Activated naive CD4-positive, alpha-beta T cell treated with anti-CD3 and anti-CD28 coated beads, Interleukin-2, amount 50 U/mL, for 72 hours (primary cell): ENCODE results near the gene MCOLN1. TPM values are rescaled to one million over a fixed set of nuclear protein-coding genes. Genes with fewer than 3 reads are reported as not detected.

Experiments used
- ATAC-seq, 2 donors: fragments of 150-1000 bp; cut with Tn5 transposase; 2 replicates each; pipeline ENCODE4 v1.10.0; 2021; ENCODE audit warnings: mild to moderate bottlenecking in 2 of 2, moderate library complexity in 2 of 2
- DNase-seq, 2 donors: peaks; one replicate each; pipeline ENCODE4 v3.0.0; 2021 to 2022; ENCODE audit warnings: low spot score in 2 of 2
- H3K27ac Mint-ChIP-seq, 2 donors: one replicate each; pipeline ENCODE4 v1.8.0; 2022; ENCODE audit warnings: mild to moderate bottlenecking in 2 of 2, mixed read lengths in 2 of 2
- H3K36me3 Mint-ChIP-seq, 2 donors: one replicate each; pipeline ENCODE4 v1.8.0; 2022; ENCODE audit warnings: mixed read lengths in 2 of 2
- H3K9me3 Mint-ChIP-seq, 2 donors: one replicate each; pipeline ENCODE4 v1.8.0; 2022; ENCODE audit warnings: mixed read lengths in 2 of 2
- total RNA-seq, 2 donors: library from RNA; stranded (reverse); gene quantifications; one replicate each; pipeline ENCODE4 v1.2.3, GENCODE V29; 2022

Gene MCOLN1
- total RNA-seq, 2 donors from 2014 or later = 10.3 to 11.0 TPM

DNA sequence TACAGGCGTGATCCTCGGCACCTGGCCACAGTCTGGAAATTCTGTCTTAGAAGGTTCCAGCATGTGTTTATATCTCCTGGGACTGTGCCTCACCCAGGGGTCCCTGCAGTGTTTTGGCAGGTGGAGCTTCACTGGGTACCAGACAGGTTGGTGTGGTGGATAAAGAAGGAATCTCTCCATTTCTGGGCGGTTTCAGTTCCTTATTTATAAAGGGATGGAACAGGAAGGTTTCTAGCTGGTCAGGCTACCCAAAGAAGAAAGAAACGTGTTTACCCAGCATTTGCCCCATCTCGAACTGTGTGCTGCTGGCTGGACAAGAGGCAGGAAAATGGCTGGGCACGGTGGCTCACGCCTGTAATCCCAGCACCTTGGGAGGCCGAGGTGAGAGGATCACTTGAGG is 22.9 kb downstream of the MCOLN1 start:
- Mint-ChIP-seq H3K9me3 (no peaks in the 10 kb centered on the region), H3K36me3 (peaks cover 0 to 9% of the 10 kb centered on the region in 2 donors), H3K27ac (peak overlapping the region in 1 of 2 donors; percentile 83)
- ATAC-seq = no peak
- no peak for DNase-seq

DNA sequence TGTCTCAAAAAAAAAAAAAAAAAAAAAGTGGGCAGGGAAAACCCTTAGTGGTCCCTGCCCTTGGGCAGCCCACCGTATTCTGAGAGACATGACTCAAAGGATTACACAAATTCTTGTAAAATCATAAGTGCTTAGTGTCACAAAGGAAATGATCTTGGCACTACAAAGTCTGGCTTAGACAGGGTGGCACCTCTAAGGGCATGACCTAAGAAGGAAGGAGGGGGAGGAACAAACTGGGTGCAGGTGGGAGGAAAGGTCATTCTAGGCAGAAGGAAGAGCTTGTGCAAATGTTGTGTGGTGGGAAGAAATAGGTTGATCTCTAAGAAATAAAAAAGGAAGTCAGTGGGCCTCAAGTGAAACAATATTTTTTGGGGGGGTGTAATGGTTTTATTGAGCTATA is 23.5 kb downstream of the MCOLN1 start:
- peaks cover 0 to 13% of the 10 kb centered on the region in 2 donors for H3K36me3 Mint-ChIP-seq
- no peak for DNase-seq
- ATAC-seq = peak; percentile 61 to 85
- peak overlapping the region; percentile 2 to 83 for H3K27ac Mint-ChIP-seq
- H3K9me3 Mint-ChIP-seq = no peaks in the 10 kb centered on the region

DNA sequence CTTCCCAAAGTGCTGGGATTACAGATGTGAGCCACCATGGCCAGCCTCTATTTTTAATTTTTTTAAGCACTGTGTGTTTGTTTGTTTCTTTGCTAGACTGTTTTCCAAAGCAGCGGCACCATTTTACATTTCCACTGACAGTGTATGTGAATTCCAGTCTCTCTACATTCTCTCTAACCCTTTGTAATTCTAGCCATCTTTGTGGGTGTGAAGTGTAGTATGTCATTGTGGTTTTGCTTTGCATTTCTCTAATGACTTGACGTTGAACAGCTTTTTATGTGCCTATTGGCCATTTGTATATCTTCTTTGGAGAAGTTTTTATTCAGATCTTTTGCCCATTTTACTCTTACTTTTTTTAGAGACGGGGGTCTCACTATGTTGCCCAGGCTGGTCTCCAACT is 24.7 kb downstream of the MCOLN1 start:
- peak in 1 of 2 donors; percentile 64 for ATAC-seq
- Mint-ChIP-seq H3K27ac (peak overlapping the region; percentile 56 to 82), H3K9me3 (no peaks in the 10 kb centered on the region), H3K36me3 (peaks cover 0 to 8% of the 10 kb centered on the region in 2 donors)
- no peak for DNase-seq

DNA sequence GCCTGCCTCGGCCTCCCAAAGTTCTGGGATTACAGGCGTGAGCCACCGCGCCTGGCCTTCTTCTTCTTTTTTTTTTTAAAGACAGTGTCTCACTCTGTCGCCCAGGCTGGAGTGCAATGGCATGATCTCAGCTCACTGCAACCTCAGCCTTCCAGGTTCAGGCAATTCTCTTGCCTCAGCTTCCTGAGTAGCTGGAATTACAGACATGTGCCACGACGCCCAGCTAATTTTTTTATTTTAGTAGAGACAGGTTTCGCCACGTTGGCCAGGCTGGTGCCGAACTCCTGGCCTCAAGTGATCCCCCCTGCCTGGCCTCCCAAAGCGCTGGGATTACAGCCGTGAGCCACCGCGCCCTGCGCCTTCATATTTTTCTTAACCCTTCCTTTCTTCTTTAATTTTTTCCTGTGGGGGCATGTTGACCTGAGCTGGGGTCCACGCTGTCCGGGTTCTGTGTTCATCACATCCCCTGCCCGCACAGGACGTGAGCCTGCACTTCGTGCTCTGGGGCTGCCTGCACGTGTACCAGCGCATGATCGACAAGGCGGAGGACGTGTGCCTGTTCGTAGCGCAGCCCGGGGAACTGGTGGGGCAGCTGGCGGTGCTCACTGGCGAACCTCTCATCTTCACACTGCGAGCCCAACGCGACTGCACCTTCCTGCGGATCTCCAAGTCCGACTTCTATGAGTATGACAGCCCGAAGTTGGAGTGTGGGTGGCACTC is 27.2 kb downstream of the MCOLN1 start:
- no peak for DNase-seq
- Mint-ChIP-seq H3K9me3 (no peaks in the 10 kb centered on the region), H3K36me3 (peaks cover 0 to 6% of the 10 kb centered on the region in 2 donors), H3K27ac (no peak overlapping the region)
- ATAC-seq = no peak

DNA sequence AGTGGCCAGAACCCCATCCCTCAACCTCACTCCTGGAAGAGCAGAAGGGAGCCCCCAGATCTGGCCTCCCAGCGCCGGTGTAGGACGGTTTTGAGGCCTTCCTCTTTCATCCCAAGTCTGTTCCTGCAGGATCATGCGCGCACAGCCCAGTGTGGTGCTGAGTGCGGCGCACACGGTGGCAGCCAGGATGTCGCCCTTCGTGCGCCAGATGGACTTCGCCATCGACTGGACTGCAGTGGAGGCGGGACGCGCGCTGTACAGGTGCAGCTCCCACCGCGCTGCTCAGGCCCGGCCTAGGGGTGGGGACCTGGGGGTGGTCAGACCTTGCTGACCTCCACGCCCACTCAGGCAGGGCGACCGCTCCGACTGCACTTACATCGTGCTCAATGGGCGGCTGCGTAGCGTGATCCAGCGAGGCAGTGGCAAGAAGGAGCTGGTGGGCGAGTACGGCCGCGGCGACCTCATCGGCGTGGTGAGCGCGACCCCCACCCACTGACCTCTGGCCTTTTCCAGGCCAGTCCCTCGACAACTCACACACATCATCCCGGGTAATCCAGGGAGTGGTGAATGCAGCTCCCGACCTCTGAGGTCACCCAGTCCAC is 27.8 kb downstream of the MCOLN1 start:
- no peak for DNase-seq
- no peak for ATAC-seq
- no peak overlapping the region for H3K27ac Mint-ChIP-seq
- no peaks in the 10 kb centered on the region for H3K9me3 Mint-ChIP-seq
- peaks cover 0 to 6% of the 10 kb centered on the region in 2 donors for H3K36me3 Mint-ChIP-seq

DNA sequence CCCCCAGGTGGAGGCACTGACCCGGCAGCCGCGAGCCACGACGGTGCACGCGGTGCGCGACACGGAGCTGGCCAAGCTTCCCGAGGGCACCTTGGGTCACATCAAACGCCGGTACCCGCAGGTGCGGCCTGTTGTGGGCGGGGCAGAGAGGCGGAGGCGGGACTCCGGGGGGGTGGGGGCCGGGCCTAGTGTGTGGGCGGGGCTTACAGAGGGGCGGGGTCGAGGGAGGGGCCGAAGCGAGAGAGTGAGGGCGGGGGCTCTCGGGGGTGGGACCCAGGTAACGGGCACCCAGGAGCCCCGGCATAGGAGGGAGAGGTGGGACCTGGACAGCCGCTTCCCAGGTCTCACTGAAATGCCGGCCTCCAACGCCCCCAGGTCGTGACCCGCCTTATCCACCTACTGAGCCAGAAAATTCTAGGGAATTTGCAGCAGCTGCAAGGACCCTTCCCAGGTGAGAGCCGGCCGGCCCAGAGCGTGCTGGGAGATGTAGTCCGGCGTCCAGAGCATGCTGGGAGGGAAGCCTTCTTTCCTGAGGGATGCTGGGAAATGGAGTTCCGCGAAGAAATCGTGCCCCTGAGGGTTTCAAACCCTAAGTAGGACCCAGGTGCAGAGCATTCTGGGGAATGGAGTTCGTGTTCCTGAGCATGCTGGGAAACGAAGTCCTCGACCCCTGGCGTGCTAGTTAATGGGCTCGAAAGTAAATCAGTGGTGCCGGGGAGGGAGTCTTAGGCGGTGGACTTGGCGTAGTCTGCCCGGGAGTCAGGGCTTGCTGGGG is 28.8 kb downstream of the MCOLN1 start:
- DNase-seq (peak in 1 of 2 donors; percentile 25), ATAC-seq (peak in 1 of 2 donors; percentile 74)
- H3K36me3 Mint-ChIP-seq = peaks cover 0 to 6% of the 10 kb centered on the region in 2 donors
- no peaks in the 10 kb centered on the region for H3K9me3 Mint-ChIP-seq
- H3K27ac Mint-ChIP-seq = peak overlapping the region in 1 of 2 donors; percentile 55

DNA sequence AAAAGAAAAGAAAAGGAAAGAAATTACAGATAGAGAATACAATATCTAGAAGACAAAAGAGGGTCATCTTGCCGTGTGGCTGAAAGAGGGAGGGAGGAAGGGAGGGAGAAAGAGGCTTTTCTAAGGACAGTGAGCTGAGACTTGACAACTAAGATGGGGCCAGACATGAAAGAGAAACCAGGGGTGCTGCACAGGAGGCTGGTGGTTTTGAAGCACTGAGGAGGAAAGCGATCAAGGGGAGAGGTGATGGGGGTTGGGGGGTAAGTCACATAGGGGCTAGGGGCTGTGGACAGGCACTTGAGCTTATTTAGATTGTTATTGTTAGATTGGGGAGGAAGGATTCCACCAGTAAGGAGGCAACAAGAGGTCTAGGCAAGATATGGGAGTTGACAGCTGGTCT is 30.4 kb downstream of the MCOLN1 start:
- no peak for DNase-seq
- no peak for ATAC-seq
- Mint-ChIP-seq H3K36me3 (peaks cover 0 to 6% of the 10 kb centered on the region in 2 donors), H3K9me3 (no peaks in the 10 kb centered on the region), H3K27ac (peak overlapping the region in 1 of 2 donors; percentile 74)

DNA sequence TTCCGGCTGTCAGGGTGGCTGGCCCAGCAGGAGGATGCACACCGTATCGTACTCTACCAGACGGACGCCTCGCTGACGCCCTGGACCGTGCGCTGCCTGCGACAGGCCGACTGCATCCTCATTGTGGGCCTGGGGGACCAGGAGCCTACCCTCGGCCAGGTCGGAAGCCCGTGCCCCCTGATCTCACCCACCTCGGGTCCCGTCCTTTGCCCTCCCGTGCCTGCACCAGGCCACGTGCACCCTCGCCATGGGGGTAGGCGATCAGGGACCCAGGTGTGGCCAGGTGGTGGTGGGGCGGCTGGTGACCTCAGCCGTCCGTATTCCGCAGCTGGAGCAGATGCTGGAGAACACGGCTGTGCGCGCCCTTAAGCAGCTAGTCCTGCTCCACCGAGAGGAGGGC is 32.1 kb downstream of the MCOLN1 start:
- Mint-ChIP-seq H3K9me3 (no peaks in the 10 kb centered on the region), H3K27ac (no peak overlapping the region), H3K36me3 (peaks cover 0 to 6% of the 10 kb centered on the region in 2 donors)
- ATAC-seq (no peak), DNase-seq (no peak)

DNA sequence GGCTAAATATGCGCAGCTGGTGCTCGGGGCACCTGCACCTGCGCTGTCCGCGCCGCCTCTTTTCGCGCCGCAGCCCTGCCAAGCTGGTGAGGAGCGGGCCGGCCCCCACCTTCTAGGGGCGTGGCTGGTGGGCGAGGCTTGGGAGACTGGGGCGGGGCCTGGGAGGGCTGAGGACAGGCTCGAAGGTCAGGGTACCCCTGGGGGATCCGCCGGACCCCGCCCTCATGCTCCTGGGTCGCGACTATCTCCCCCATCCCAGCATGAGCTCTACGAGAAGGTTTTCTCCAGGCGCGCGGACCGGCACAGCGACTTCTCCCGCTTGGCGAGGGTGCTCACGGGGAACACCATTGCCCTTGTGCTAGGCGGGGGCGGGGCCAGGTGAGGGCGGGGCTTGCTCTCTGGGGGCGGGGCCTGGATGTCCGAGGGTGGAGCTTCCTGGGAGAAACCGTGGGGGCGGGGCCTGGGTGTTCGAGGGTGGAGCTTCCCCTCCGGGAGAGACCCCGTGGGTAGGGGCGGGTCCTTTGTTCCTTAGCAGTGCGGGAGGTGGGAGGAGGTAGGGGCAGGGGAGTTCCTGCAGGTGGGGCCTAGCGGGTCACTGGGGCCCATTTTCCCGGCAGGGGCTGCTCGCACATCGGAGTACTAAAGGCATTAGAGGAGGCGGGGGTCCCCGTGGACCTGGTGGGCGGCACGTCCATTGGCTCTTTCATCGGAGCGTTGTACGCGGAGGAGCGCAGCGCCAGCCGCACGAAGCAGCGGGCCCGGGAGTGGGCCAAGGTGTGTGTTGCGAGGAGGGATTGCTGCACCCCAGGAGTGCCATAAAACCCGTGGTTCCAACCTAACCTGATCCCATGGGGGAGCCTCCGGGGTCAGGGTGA is 32.8 kb downstream of the MCOLN1 start:
- no peak overlapping the region for H3K27ac Mint-ChIP-seq
- H3K36me3 Mint-ChIP-seq = peaks cover 2 to 8% of the 10 kb centered on the region in 2 donors
- no peaks in the 10 kb centered on the region for H3K9me3 Mint-ChIP-seq
- DNase-seq (peak in 1 of 2 donors; percentile 28), ATAC-seq (peak in 1 of 2 donors; percentile 12)

DNA sequence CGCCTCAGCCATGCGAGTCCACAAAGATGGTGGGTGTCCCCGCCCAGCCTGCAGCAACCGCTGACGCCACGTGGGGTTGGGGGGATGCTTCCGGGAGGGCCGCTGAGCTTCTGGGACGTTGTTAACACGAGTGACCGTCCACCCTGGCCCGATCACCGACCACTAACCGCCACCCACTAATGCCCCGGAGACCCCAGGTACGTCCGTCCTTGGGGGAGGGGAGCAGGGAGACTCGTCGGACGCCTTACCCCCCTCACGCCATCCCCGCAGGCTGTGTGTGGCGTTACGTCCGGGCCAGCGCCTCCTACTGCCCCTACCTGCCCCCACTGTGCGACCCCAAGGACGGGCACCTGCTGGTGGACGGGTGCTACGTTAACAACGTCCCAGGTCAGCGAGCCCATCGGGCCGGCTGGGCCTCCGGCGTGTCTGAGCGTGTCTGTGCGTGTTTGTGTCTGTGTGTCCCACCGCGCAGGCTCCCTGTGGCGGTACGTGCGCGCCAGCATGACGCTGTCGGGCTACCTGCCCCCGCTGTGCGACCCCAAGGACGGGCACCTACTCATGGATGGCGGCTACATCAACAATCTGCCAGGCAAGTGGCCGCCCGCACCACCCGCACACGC is 34.4 kb downstream of the MCOLN1 start:
- ATAC-seq (no peak), DNase-seq (no peak)
- Mint-ChIP-seq H3K36me3 (peaks cover 4 to 5% of the 10 kb centered on the region in 2 donors), H3K9me3 (no peaks in the 10 kb centered on the region), H3K27ac (no peak overlapping the region)

DNA sequence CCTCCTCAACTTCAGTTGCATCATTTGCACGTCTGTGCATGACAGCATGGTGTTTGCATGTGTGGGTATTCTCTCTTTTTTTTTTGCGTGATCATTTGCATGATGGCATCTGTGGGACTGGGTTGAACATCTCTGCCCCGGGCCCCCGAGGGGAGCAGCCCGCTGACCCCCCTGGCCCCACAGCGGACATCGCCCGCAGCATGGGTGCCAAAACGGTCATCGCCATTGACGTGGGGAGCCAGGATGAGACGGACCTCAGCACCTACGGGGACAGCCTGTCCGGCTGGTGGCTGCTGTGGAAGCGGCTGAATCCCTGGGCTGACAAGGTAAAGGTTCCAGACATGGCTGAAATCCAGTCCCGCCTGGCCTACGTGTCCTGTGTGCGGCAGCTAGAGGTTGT is 36.2 kb downstream of the MCOLN1 start:
- ATAC-seq = no peak
- DNase-seq = no peak
- Mint-ChIP-seq H3K36me3 (peaks cover 4 to 5% of the 10 kb centered on the region in 2 donors), H3K27ac (no peak overlapping the region), H3K9me3 (no peaks in the 10 kb centered on the region)

DNA sequence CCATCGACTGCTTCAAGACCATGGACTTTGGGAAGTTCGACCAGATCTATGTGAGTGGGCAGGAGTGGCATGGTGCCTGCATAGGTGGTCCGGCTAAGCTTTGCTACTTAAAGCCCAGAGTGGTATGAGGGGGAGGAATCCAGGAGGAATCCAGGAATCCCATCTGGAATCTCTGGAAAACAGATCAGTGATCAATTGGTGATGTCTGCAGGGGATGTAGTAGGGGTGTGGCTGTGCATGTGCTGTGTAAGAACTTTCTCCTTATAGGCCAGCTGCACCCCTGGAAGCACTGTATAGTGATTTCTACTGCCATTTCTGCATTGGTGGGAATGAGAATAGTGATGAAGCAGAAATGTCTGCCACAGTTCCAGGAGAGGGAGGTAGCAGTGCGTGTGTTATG is 36.7 kb downstream of the MCOLN1 start:
- H3K27ac Mint-ChIP-seq = no peak overlapping the region
- H3K9me3 Mint-ChIP-seq = no peaks in the 10 kb centered on the region
- DNase-seq = no peak
- peaks cover 4 to 5% of the 10 kb centered on the region in 2 donors for H3K36me3 Mint-ChIP-seq
- no peak for ATAC-seq

DNA sequence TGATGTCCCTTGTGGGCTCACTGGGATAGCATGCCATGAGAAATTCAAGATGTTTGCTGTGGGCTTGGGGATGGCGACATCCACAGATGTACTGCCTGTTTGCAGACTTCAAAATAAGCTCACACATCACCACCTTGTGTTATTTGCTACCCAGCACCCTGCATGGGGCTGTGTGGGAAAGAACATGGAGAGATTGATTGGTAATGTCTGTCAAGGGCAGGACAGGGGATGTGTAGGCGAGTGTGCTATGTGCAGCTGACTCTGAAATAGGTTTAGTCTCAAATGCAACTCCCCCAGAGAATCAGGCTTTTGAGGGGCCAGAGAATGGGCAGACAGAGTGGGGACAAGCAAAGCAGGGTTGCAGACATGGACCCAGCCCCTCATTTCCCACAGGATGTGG is 37.8 kb downstream of the MCOLN1 start:
- H3K27ac Mint-ChIP-seq = no peak overlapping the region
- H3K36me3 Mint-ChIP-seq = peaks cover 4 to 5% of the 10 kb centered on the region in 2 donors
- H3K9me3 Mint-ChIP-seq = no peaks in the 10 kb centered on the region
- DNase-seq (no peak), ATAC-seq (no peak)

DNA sequence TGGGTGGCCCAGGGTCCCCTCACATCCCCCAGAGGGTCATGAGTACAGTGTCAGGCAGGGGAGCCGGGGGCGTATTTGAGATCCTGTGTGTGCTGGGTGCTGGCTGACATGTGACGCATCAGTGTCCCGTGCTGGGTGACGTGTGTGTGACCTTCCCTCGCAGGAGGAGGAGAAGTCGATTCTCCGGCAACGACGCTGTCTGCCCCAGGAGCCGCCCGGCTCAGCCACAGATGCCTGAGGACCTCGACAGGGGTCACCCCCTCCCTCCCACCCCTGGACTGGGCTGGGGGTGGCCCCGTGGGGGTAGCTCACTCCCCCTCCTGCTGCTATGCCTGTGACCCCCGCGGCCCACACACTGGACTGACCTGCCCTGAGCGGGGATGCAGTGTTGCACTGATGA is 38.9 kb downstream of the MCOLN1 start:
- DNase-seq = no peak
- Mint-ChIP-seq H3K27ac (no peak overlapping the region), H3K9me3 (no peaks in the 10 kb centered on the region), H3K36me3 (peaks cover 4 to 5% of the 10 kb centered on the region in 2 donors)
- no peak for ATAC-seq

DNA sequence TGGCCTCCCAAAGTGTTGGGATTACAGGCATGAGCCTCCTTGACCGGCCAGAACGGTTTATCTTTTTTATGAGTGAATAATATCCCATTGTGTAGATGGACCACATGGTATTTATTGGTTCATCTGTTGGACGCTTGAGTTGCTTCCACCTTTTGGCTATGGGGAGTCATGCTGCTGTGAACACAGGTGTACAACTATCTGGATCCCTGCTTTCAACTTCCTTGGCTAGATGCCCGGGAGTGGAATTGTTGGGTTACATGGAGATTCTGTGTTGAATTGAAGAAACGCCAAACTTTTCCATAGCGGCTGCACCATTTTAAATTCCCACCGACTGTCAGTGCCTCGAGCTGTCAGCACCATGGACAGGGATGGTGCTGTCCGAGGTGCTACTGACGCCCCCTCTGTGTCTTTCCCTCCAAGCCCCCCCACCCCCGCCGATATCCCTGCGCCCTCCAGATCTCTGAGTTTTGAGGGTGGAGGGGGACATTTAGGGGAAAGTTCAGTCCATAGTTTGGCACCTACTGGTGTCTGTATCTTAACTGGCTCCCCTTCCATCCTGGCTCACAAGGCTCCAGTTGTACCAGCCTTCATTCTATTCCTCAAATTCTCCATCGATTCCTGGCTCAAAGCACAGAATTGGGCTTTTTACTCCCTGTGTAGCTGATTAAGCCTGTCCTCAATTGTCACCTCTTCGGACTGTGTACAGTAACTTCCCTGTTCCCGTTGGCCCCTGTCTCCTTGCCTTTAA is 40.4 kb downstream of the MCOLN1 start:
- DNase-seq = no peak
- Mint-ChIP-seq H3K27ac (no peak overlapping the region), H3K9me3 (no peaks in the 10 kb centered on the region), H3K36me3 (peaks cover 4 to 5% of the 10 kb centered on the region in 2 donors)
- ATAC-seq = no peak
